ENCODE measurements around the gene DNAJC18. TPM values are rescaled to one million over a fixed set of nuclear protein-coding genes. Genes with fewer than 3 reads are reported as not detected.
A peak's percentile ranks its signal among the peaks of the same experiment; 100 is the strongest.

The DNAJC18 gene
- total RNA-seq, 2 donors from 2014 or later: 7.3 to 11.5 TPM

DNA sequence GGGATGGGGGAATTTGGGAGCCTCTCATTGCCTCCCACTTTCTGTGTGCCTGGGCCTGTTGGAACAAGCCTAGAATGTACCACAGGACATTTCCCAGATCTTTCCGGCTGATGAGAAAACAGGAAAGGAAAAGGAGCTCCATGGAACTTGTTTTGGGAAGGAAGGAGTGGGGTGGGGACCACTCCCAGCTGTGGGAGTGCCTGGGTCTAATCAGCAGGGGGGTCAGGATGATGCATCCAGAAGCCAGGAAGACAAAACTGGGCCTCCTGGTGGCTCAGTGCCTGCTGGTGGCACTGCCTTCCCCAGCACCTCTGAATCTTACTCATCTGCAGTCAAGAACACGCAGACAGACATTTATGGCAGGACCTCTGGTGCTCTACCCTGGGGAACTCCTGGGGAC lies 34.2 kb upstream of the DNAJC18 start:
- Histone ChIP-seq H3K36me3 (no peaks in the 10 kb centered on the region), H3K27ac (peak overlapping the region in 1 of 2 donors; percentile 5), H3K4me3 (no peak overlapping the region), H3K9me3 (no peaks in the 10 kb centered on the region), H3K4me1 (replicated peaks) (no peaks in the 10 kb centered on the region), H3K27me3 (replicated peaks; ENCODE audit: insufficient read depth) (no peaks in the 10 kb centered on the region)
- 59% methylated on average over 2 of the region's 2 CpGs for WGBS
- DNase-seq (ENCODE audit: low spot score): no peak
- intact Hi-C loops (cut with DNase I): no loop called here
- TF ChIP-seq POLR2A (IDR thresholded peaks at IDR 0.05): no peak
- TF ChIP-seq, protein P1, sequence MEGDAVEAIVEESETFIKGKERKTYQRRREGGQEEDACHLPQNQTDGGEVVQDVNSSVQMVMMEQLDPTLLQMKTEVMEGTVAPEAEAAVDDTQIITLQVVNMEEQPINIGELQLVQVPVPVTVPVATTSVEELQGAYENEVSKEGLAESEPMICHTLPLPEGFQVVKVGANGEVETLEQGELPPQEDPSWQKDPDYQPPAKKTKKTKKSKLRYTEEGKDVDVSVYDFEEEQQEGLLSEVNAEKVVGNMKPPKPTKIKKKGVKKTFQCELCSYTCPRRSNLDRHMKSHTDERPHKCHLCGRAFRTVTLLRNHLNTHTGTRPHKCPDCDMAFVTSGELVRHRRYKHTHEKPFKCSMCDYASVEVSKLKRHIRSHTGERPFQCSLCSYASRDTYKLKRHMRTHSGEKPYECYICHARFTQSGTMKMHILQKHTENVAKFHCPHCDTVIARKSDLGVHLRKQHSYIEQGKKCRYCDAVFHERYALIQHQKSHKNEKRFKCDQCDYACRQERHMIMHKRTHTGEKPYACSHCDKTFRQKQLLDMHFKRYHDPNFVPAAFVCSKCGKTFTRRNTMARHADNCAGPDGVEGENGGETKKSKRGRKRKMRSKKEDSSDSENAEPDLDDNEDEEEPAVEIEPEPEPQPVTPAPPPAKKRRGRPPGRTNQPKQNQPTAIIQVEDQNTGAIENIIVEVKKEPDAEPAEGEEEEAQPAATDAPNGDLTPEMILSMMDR (IDR thresholded peaks at IDR 0.05): no peak
- no peak for TF ChIP-seq POLR2AphosphoS5 (IDR thresholded peaks at IDR 0.05)

DNA sequence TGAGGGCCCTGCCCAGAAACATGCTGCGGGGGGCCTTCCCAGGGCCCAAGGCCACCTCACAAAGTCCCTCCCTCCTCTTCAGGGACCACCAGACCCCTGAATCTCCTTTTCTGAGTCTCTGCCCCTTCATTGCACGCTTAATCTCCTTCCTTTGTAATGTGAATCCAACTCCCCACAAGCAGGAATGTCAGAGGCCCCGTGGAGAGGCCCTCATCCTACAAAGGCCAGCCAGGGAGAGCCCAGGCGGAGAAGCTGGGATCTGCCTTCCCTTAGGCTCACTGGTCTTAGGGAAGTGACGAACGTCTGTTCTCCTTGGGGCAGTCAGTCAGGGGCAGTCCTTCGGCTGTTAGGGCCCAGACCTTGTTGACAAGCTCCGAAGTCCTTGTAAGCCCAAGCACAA lies 33.8 kb upstream of the DNAJC18 start:
- no peak for TF ChIP-seq POLR2A (IDR thresholded peaks at IDR 0.05)
- no peaks in the 10 kb centered on the region for H3K36me3 ChIP-seq
- WGBS: 61% methylated on average over 8 of the region's 8 CpGs
- H3K4me1 ChIP-seq (replicated peaks): no peaks in the 10 kb centered on the region
- no peak overlapping the region for H3K4me3 ChIP-seq
- intact Hi-C loops (cut with DNase I): no loop called here
- peak overlapping the region in 1 of 2 donors; percentile 5 for H3K27ac ChIP-seq
- no peaks in the 10 kb centered on the region for H3K9me3 ChIP-seq
- no peaks in the 10 kb centered on the region for H3K27me3 ChIP-seq (replicated peaks; ENCODE audit: insufficient read depth)
- no peak for DNase-seq (ENCODE audit: low spot score)

DNA sequence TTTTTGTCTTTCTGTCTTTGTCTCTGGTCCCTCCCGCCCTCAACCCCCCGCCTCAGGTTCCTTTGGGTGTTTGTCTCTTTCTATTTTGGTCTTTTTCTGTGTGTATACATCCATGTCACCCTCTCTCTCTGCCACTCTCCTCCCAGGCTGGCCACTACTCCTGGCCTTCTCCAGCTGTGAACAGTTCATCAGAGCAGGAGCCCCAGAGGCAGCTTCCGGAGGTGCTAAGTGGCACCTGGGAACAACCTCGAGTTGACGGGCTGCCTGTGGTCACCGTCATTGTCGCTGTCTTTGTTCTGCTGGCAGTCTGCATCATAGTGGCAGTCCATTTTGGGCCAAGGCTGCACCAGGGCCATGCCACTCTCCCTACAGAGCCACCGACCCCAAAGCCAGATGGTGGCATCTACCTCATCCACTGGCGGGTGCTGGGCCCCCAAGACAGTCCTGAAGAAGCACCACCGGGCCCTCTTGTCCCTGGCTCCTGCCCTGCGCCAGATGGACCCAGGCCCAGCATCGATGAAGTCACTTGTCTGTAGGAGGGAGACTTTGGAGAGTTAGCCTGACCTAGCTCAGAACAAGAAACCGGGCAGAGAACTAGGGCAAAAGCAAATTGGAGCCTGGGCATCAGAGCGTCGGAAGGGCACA lies 33.2 kb upstream of the DNAJC18 start:
- no peak overlapping the region for H3K27ac ChIP-seq
- no peaks in the 10 kb centered on the region for H3K27me3 ChIP-seq (replicated peaks; ENCODE audit: insufficient read depth)
- no peaks in the 10 kb centered on the region for H3K36me3 ChIP-seq
- intact Hi-C loops (cut with DNase I): no loop called here
- WGBS: 89% methylated on average over 15 of the region's 15 CpGs
- no peaks in the 10 kb centered on the region for H3K9me3 ChIP-seq
- TF ChIP-seq, protein P1 (IDR thresholded peaks at IDR 0.05): no peak
- TF ChIP-seq POLR2AphosphoS5 (IDR thresholded peaks at IDR 0.05) (no peak), POLR2A (IDR thresholded peaks at IDR 0.05) (no peak)
- no peak for DNase-seq (ENCODE audit: low spot score)
- no peaks in the 10 kb centered on the region for H3K4me1 ChIP-seq (replicated peaks)
- H3K4me3 ChIP-seq: no peak overlapping the region

DNA sequence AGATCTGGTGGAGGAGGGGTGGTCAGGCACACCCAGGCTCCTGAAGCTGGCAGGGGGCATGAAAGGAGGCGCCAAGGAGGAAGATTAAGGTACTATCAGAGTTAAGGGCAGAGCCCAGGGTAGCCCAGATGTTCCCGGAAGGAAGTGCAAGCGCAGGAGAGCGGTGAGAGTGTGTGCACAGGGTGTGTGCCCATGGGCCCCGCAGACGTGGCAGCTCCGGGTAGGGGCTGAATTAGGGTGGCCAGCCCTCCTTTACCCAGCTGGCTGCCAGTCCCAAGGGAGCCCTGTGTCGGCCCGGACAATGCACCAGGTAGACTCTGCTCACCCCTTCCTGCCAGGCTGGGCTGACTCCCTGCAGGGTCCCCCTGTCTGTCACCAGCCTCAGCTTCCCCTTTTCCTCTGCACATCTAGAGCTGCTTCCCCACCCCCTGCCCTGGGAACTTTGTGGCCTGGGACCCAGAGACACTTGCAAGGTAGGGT lies 31.5 kb upstream of the DNAJC18 start, which contains the start of gene SMIM33:
TSS of gene SMIM33 (plus strand) at position 184 of the 480 bp plus-strand sequence. CDS start at position 302, 118 bp downstream.
- 63% methylated on average over 7 of the region's 9 CpGs for WGBS
- no peak for DNase-seq (ENCODE audit: low spot score)
- no peaks in the 10 kb centered on the region for H3K27me3 ChIP-seq (replicated peaks; ENCODE audit: insufficient read depth)

DNA sequence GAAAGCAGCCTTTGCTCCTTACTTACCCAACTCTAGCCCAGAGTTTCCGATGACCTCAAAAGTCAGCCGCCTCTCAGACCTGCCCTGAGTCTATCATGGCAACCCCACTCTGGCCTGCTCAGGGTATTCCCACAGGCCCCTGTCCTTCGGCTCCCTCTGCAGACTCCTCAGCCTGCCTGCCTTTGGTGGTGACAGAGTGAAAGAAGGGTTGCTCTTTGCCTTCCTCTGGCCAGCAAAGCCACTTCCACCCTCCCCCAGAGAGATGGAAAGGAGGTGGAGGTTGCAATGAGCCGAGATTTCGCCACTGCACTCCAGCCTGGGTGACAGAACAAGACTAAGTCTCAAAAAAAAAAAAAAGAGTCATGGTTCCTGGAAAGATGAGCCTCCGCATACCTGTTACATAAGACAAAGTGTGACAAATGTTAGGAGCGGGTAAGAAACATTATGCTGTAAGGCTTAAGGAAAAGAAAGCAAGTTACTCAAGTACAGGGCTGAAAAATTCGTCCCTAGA lies 29.2 kb upstream of the DNAJC18 start:
- DNase-seq (ENCODE audit: low spot score): no peak
- H3K27me3 ChIP-seq (replicated peaks; ENCODE audit: insufficient read depth): no peaks in the 10 kb centered on the region
- intact Hi-C loops (cut with DNase I): no loop called here
- H3K4me3 ChIP-seq: no peak overlapping the region
- H3K9me3 ChIP-seq: no peaks in the 10 kb centered on the region
- H3K36me3 ChIP-seq: no peaks in the 10 kb centered on the region
- no peaks in the 10 kb centered on the region for H3K4me1 ChIP-seq (replicated peaks)
- WGBS: 85% methylated on average over 8 of the region's 8 CpGs
- TF ChIP-seq POLR2A (IDR thresholded peaks at IDR 0.05): no peak
- TF ChIP-seq POLR2AphosphoS5 (IDR thresholded peaks at IDR 0.05): no peak
- TF ChIP-seq, protein P1 (IDR thresholded peaks at IDR 0.05): no peak
- no peak overlapping the region for H3K27ac ChIP-seq

More for the DNA sequence above, 31.5 kb upstream of the DNAJC18 start, which contains the start of gene SMIM33:
- Histone ChIP-seq H3K27ac (no peak within 1 kb of the TSS), H3K9me3 (no peaks in the 10 kb centered on the region), H3K4me1 (replicated peaks) (no peaks in the 10 kb centered on the region), H3K4me3 (no peak within 1 kb of the TSS), H3K36me3 (no peaks in the 10 kb centered on the region)
- intact Hi-C loops (cut with DNase I): no loop called here
- TF ChIP-seq, protein P1 (IDR thresholded peaks at IDR 0.05): no peak
- TF ChIP-seq POLR2A (IDR thresholded peaks at IDR 0.05) (no peak), POLR2AphosphoS5 (IDR thresholded peaks at IDR 0.05) (no peak)
